Activated CD4-positive, alpha-beta T cell treated with anti-CD3 and anti-CD28 coated beads for 4 hours (primary cell): ENCODE measurements around the gene NAALADL1.

Source experiments
- DNase-seq, 2 donors: peaks; one replicate each; pipeline ENCODE4 v3.0.0-alpha.2; 2020

The NAALADL1 gene

GRCh38 chr11:65058419-65059054 lies at the start of gene NAALADL1:
Gene NAALADL1 (minus strand): TSS chr11:65058553. CDS start chr11:65058521, 32 bp downstream.
- DNase-seq, result no peak

DNA sequence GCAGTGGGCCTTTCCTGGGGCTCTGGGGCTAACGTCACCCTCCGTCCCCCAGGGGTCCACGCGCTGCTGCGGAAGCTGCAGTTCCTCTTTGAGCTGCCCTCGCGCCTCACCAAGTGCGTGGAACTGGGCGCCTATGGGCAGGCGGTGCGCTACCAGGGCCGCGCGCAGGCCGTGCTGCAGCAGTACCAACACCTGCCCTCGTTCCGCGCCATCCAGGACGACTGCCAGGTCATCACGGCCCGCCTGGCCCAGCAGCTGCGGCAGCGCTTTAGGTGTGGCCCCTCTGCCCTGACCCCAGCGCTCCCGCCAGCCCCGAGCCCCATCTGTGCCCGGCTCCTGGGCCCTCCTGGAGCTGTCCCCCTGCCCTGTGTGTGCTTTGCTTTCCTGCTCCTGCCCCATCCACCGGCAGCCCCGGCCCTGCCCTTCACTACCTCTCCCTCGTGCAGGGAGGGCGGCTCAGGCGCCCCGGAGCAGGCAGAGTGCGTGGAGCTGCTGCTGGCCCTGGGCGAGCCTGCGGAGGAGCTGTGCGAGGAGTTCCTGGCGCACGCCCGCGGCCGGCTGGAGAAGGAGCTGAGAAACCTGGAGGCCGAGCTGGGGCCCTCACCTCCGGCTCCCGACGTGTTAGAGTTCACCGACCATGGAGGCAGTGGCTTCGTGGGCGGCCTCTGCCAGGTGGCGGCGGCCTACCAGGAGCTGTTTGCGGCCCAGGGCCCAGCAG lies 49.6 kb upstream of the NAALADL1 start:
- DNase-seq, result no peak

- no peak for DNase-seq
Measured at GRCh38 chr11:65107078-65107477, 48.7 kb upstream of the NAALADL1 start.

DNA sequence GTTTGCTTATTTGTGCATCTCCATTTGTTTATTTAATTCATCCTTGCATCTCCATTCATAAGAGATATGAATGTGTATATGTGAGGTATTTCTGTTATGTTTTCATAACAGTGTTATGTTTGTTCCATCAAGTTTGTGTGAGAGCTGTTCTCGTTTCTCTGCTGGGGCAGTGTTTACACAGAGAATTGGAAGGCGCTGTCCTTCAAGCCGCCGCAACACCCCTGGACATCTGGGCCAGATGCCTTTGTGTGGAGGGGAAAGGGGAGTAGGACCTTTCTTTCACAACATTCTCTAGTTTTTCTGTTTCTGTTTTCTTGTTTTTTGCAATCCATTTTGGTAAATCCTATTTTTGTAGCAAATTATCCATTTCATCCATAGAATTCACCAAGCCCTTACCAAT lies 46.3 kb upstream of the NAALADL1 start:
- DNase-seq, result no peak

DNA sequence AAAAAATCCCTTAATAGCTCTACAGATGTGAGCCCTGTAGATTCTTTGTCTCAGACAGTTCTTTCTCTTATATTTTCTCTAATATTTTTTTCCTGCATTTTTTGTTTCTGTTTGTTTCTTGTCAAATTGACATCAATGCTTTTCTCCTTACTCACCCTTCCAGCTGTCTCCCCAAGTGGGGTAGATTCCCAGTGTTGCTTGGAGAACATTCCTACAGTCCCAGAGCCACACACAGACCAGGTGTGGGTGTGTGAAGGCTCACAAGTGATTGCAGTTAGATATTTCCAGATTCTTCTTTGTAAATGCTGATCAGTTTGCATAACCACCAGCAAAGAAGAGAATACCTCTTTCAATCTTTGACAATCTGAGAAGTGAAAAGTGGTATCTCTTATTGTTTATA lies 45.1 kb upstream of the NAALADL1 start:
- no peak for DNase-seq

- DNase-seq, result no peak
Measured at GRCh38 chr11:65102142-65103095, 44.1 kb upstream of the NAALADL1 start.

GRCh38 chr11:65100674-65101350 lies 42.5 kb upstream of the NAALADL1 start:
- no peak for DNase-seq

DNA sequence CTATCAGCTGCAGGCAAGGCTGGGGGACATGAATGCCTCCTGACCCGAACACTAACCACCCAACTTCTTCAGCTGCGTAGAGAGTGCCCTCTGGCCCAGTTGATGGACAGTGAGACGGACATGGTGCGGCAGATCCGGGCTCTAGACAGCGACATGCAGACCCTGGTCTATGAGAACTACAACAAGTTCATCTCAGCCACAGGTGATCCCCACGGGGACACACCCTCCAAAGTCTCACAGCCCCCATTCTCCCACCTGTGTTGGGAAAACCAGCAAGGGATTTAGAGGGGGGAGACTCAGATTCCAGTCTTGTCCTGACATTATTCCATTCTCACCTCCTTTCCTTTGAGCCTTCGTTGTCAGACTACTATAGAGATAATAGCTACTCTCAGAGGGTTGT lies 38.6 kb upstream of the NAALADL1 start:
- no peak for DNase-seq

DNA sequence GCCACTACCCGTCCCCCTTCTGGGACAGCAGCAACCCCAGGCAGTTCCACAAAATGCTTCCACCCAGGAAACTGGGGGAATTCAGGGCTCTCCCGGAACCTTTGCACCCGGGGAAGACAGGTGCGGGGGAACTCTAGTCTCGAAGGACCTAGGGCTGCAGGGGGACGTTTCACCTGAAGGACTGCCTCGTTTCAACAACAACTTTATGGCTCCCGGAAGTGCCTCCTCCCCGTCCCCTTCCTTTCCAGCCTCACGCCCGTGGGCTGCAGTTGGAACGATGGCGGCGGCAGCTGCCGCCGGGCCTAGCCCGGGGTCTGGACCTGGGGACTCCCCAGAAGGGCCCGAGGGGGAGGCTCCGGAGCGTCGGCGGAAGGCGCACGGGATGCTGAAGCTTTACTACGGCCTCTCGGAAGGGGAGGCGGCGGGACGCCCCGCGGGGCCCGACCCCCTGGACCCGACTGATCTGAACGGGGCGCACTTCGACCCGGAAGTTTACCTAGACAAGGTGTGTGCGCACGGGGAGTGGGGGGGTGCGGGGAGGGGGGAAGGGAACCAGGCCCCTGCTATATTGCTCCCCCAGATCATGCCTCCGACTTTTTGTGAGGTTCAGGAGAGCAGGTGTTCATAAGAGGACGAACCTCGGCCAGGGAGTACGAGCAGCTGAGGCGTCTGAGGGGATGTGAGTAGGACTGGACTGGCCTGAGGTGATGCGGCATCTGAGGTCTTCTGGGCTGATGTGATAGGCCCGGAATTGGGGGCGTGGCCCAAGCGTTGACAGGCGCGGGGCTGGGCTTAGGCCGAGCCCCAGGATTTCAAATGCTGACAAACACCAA lies 37.8 kb upstream of the NAALADL1 start, which contains the start of gene VPS51:
VPS51 (plus strand) TSS at position 241 of the 833 bp plus-strand sequence; CDS start at position 278, 37 bp downstream.
- DNase-seq, result peak; percentile 83 to 86

GRCh38 chr11:65095427-65095826 lies 37.1 kb upstream of the NAALADL1 start:
- no peak for DNase-seq

DNA sequence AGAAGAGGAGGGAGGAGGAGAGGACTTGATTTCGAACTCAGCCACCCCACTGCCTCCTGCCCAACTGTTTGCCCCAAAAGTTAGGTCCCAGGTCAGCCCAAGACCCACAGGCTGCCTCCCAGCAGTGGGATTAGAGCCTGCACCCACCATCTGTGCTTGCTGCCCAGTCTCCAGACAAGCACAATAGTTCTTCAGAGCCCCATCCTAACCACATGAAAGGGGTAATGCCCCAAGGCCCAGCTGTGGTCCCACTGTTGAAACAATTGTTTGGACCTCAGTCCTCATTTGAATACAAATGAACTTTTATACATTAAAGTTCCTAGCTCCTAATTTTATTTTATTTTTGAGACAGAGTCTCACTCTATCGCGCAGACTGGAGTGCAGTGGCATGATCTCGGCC lies 32.3 kb upstream of the NAALADL1 start:
- DNase-seq, result no peak

- DNase-seq, result no peak
Measured at GRCh38 chr11:65089621-65090020, 31.3 kb upstream of the NAALADL1 start.

- no peak for DNase-seq
Measured at GRCh38 chr11:65087827-65088226, 29.5 kb upstream of the NAALADL1 start.

DNA sequence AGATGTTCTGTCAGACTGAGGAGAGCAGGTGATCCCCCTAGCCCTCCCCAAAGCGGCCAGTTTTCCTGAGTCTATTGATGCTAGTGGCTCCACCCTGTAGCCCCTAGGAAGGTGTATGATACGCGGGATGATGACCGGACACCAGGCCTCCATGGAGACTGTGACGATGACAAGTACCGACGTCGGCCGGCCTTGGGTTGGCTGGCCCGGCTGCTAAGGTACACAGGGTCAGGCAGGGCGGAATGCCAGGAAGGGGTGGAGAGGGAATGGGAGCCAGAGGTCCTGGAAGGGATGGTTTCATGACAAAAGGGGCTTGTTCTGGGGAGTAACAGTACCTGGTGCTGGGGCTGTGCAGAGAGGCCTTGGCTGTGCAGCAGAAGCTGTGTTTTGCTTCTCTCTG lies 28.9 kb upstream of the NAALADL1 start:
- no peak for DNase-seq

GRCh38 chr11:65086809-65087208 lies 28.5 kb upstream of the NAALADL1 start:
- DNase-seq, result no peak

DNA sequence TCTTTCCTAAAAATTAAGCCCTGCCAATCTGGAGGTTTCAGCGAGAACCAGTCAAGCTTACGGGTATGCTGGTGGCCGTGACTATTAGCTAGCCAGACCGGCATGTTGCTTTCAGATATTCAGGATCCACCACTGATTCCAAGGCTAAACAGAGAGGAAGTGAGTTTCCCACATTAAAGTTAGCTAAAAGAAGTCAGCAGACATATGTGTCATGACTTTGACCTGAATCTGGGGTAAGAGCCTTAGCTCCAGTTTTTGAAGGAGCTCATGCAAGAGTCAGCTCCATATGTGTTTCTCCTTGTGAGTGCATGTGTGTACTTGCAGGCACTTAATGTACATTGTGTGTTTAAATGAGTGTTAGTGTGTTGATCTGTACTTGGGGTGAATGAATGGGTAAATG lies 27.1 kb upstream of the NAALADL1 start:
- no peak for DNase-seq

DNA sequence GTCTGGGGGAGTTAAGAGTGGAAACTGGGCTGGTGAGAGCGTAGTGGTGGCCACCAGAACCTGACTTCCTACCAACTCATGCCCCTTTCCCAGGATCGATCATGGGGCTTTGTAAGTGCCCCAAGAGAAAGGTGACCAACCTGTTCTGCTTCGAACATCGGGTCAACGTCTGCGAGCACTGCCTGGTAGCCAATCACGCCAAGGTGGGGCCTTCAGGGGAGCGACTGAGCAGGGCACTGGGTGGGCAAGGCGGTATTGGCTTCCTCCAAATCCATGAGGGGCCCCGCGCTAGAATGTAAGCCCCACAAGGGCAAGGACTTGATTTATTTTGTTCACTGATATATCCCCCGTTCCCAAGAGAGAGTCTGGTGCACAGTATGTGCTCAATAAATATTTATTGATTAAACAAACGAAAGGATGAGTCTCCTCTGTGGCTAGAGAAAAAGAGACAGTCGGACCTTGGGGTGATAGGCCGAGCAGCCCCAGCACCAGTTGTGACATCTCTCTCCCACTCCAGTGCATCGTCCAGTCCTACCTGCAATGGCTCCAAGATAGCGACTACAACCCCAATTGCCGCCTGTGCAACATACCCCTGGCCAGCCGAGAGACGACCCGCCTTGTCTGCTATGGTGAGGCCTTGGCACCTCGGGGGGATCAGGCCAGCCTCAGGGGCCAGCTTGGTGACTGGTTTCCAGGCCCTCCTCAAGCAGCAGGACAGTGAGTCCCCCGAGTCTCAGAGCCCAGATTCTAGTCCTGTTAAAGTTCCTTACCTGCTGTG lies 26.4 kb upstream of the NAALADL1 start:
- no peak for DNase-seq

GRCh38 chr11:65083834-65084597 lies 25.7 kb upstream of the NAALADL1 start, which contains the start of the genes CDCA5 and ZFPL1:
Gene CDCA5 (minus strand): TSS chr11:65084040. CDS start chr11:65083978, 62 bp downstream.
Gene ZFPL1 (plus strand): TSS chr11:65084222. CDS start chr11:65084699, 477 bp downstream.
- peak; percentile 93 to 94 for DNase-seq

GRCh38 chr11:65083134-65083833 lies 24.9 kb upstream of the NAALADL1 start:
- DNase-seq, result no peak
